ENCODE data around the gene LIX1L.

Gene LIX1L

DNA sequence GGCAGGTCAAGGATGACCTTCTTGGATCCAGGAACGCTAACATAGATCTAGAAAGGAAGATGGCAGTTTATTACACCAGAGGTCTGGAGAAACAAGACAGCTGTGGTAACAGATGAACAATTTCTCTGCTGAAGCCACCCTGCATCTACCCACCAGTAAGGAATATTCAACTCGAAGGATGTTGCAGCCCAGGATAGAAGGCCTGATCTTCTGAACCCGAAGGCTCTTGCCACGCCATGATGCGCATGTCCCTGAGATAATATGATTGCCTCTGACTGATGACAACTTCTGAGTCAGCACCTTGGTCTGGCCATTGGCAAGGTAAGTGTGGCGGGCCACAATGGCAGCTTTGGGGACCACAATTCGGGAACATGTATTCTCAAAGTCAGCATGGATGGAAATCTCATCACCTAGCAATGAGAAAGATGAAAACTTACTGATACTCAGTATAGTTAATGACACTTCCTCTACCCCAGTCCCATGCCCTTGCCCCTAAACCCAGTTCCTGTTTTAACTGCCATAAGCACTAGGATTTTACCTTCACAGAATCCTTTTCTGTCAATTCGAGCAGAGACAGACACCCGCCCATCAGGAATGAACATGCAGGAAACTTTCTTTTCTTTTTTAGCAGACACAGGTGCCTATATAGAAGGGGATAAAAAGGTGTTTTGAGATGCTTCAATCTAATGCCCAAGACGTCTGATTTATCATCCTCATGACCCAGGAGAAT, 36.7 kb upstream of the LIX1L start:
- Histone ChIP-seq H3K18ac (ENCODE audit: low read length) (no peak overlapping the region), H3K23ac (ENCODE audit: low read length) (no peak overlapping the region), H3K14ac (ENCODE audit: low read length) (no peak overlapping the region), H3K27me3 (ENCODE audit: insufficient read depth, low read length) (no peaks in the 10 kb centered on the region), H4K8ac (ENCODE audit: low read depth, low read length) (no peak overlapping the region), H3K4me1 (ENCODE audit: control insufficient read depth in 1 of 2, insufficient read depth in 2 of 2, low read length in 2 of 2) (peaks cover 9 to 24% of the 10 kb centered on the region in 2 experiments), H3K4me3 (ENCODE audit: low read depth, low read length) (no peak overlapping the region), H2BK120ac (ENCODE audit: insufficient read depth, low read length, poor library complexity) (no peak overlapping the region), H4K12ac (ENCODE audit: low read depth, low read length) (no peak overlapping the region), H4K91ac (ENCODE audit: low read depth, low read length) (no peak overlapping the region), H2AK5ac (ENCODE audit: low read length) (no peak overlapping the region), H3K79me2 (ENCODE audit: control insufficient read depth, insufficient read depth, low read length, poor library complexity) (no peaks in the 10 kb centered on the region), H3K9ac (ENCODE audit: low read length) (no peak overlapping the region), H3K79me1 (ENCODE audit: low read length) (peaks cover 6% of the 10 kb centered on the region), H2AFZ (ENCODE audit: insufficient read depth, low read length, poor library complexity) (no peak overlapping the region), H2BK12ac (ENCODE audit: low read length) (no peak overlapping the region), H2BK5ac (ENCODE audit: low read depth, low read length, poor library complexity) (no peak overlapping the region), H3K4me2 (ENCODE audit: low read length) (no peak overlapping the region), H3K9me3 (ENCODE audit: insufficient read depth, low read depth, low read length) (no peaks in the 10 kb centered on the region), H3K36me3 (ENCODE audit: control insufficient read depth in 1 of 2, insufficient read depth in 2 of 2, low read length in 2 of 2) (peaks cover 6 to 8% of the 10 kb centered on the region in 2 experiments), H3K27ac (ENCODE audit: low read depth, low read length) (no peak overlapping the region), H3K4ac (ENCODE audit: low read depth, low read length) (no peak overlapping the region)
- WGBS (ENCODE audit: extremely low coverage, insufficient coverage, insufficient read length), result no CpG with 5 or more reads among the region's 10 CpGs
- no peak for DNase-seq

DNA sequence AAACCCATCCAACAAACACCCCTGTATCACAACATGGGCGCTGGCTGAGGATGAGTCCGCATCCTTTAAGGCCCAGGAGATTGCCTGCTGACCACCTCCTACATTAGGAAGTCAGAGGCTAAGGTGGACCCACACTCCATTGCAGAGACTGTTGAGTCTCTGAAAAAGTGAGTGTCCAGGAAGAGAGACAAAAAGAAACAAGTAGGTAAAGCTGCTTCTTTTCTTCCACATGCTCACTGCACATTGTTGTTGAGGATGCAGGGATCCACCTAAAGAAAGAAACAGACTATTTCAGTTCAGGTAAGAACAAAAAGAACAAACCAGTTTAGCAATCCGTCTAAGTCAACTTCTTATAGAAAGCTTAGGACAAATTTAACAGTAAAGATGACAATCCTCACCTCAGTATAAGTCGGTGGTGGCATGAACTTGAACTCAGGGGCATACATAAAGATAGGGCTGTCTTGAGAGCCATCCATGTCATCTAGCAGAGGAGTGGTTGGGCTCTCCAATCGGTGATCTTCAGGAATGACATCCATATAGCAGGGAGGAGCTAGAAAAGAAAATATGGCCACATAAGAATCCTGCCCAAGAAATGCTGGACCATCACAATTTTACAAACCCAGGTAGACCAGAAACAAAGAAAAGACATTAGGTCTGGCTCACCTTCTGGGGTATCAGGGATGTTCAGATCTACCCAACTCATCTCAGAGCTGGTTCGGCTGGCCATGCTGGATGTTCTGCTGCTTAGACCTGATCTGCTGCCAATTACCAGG, 36.0 kb upstream of the LIX1L start:
- H3K4me3 ChIP-seq (ENCODE audit: low read depth, low read length), result no peak overlapping the region
- H2BK12ac ChIP-seq (ENCODE audit: low read length), result no peak overlapping the region
- no peaks in the 10 kb centered on the region for H3K9me3 ChIP-seq (ENCODE audit: insufficient read depth, low read depth, low read length)
- DNase-seq, result no peak
- no peak overlapping the region for H2BK120ac ChIP-seq (ENCODE audit: insufficient read depth, low read length, poor library complexity)
- no peak overlapping the region for H4K8ac ChIP-seq (ENCODE audit: low read depth, low read length)
- no CpG with 5 or more reads among the region's 6 CpGs for WGBS (ENCODE audit: extremely low coverage, insufficient coverage, insufficient read length)
- no peak overlapping the region for H3K14ac ChIP-seq (ENCODE audit: low read length)
- H3K18ac ChIP-seq (ENCODE audit: low read length), result no peak overlapping the region
- peaks cover 6 to 8% of the 10 kb centered on the region in 2 experiments for H3K36me3 ChIP-seq (ENCODE audit: control insufficient read depth in 1 of 2, insufficient read depth in 2 of 2, low read length in 2 of 2)
- H2AFZ ChIP-seq (ENCODE audit: insufficient read depth, low read length, poor library complexity), result no peak overlapping the region
- H3K27me3 ChIP-seq (ENCODE audit: insufficient read depth, low read length), result no peaks in the 10 kb centered on the region
- H3K79me1 ChIP-seq (ENCODE audit: low read length), result peaks cover 6% of the 10 kb centered on the region
- no peak overlapping the region for H3K9ac ChIP-seq (ENCODE audit: low read length)
- no peak overlapping the region for H4K91ac ChIP-seq (ENCODE audit: low read depth, low read length)
- H2BK5ac ChIP-seq (ENCODE audit: low read depth, low read length, poor library complexity), result no peak overlapping the region
- peaks cover 9 to 21% of the 10 kb centered on the region in 2 experiments for H3K4me1 ChIP-seq (ENCODE audit: control insufficient read depth in 1 of 2, insufficient read depth in 2 of 2, low read length in 2 of 2)
- H3K23ac ChIP-seq (ENCODE audit: low read length), result no peak overlapping the region
- H2AK5ac ChIP-seq (ENCODE audit: low read length), result no peak overlapping the region
- H4K12ac ChIP-seq (ENCODE audit: low read depth, low read length), result no peak overlapping the region
- H3K27ac ChIP-seq (ENCODE audit: low read depth, low read length), result no peak overlapping the region
- H3K79me2 ChIP-seq (ENCODE audit: control insufficient read depth, insufficient read depth, low read length, poor library complexity), result no peaks in the 10 kb centered on the region
- no peak overlapping the region for H3K4me2 ChIP-seq (ENCODE audit: low read length)
- no peak overlapping the region for H3K4ac ChIP-seq (ENCODE audit: low read depth, low read length)

DNA sequence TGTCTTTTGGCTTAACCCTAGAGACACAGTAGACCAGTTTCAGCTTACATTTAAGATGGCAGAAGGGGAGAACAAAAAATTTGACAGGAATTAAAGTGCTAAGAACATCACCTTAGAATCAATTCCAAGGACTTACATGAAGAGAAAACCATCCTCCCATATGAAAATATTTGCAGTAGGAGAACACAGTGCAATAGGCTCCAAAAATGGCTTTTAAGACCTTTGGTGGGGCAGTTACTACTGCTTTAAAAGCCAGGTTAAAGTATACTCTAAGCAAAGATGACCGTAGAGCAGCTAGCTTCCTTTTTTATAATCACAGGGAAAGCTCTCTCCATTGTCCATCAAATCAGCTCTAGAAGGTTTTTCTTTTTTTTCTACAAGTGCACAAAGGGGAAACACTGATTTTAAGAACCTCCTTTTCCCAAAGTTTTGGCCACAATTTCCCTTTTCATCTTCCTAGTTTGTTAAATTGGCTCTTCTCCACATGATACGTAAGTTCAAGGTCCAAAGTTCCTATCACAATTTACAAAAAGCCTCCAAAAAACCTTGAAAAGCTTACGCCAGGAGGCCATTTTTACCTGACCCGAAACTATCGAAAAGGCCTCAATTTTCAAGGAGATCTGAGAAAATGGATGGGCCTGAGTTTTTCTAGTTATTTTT, 35.3 kb upstream of the LIX1L start:
- no peaks in the 10 kb centered on the region for H3K79me2 ChIP-seq (ENCODE audit: control insufficient read depth, insufficient read depth, low read length, poor library complexity)
- H2BK120ac ChIP-seq (ENCODE audit: insufficient read depth, low read length, poor library complexity), result no peak overlapping the region
- peaks cover 9 to 21% of the 10 kb centered on the region in 2 experiments for H3K4me1 ChIP-seq (ENCODE audit: control insufficient read depth in 1 of 2, insufficient read depth in 2 of 2, low read length in 2 of 2)
- no peak overlapping the region for H3K27ac ChIP-seq (ENCODE audit: low read depth, low read length)
- DNase-seq, result no peak
- H4K8ac ChIP-seq (ENCODE audit: low read depth, low read length), result no peak overlapping the region
- H2BK12ac ChIP-seq (ENCODE audit: low read length), result no peak overlapping the region
- H4K91ac ChIP-seq (ENCODE audit: low read depth, low read length), result no peak overlapping the region
- no peak overlapping the region for H2AFZ ChIP-seq (ENCODE audit: insufficient read depth, low read length, poor library complexity)
- H3K4ac ChIP-seq (ENCODE audit: low read depth, low read length), result no peak overlapping the region
- H4K12ac ChIP-seq (ENCODE audit: low read depth, low read length), result no peak overlapping the region
- no peak overlapping the region for H3K9ac ChIP-seq (ENCODE audit: low read length)
- H3K23ac ChIP-seq (ENCODE audit: low read length), result no peak overlapping the region
- peaks cover 6 to 8% of the 10 kb centered on the region in 2 experiments for H3K36me3 ChIP-seq (ENCODE audit: control insufficient read depth in 1 of 2, insufficient read depth in 2 of 2, low read length in 2 of 2)
- H3K4me3 ChIP-seq (ENCODE audit: low read depth, low read length), result no peak overlapping the region
- no peak overlapping the region for H3K14ac ChIP-seq (ENCODE audit: low read length)
- H3K18ac ChIP-seq (ENCODE audit: low read length), result no peak overlapping the region
- no peaks in the 10 kb centered on the region for H3K27me3 ChIP-seq (ENCODE audit: insufficient read depth, low read length)
- WGBS (ENCODE audit: extremely low coverage, insufficient coverage, insufficient read length), result no CpG with 5 or more reads among the region's 5 CpGs
- peaks cover 6% of the 10 kb centered on the region for H3K79me1 ChIP-seq (ENCODE audit: low read length)
- no peaks in the 10 kb centered on the region for H3K9me3 ChIP-seq (ENCODE audit: insufficient read depth, low read depth, low read length)
- no peak overlapping the region for H2BK5ac ChIP-seq (ENCODE audit: low read depth, low read length, poor library complexity)
- no peak overlapping the region for H2AK5ac ChIP-seq (ENCODE audit: low read length)
- H3K4me2 ChIP-seq (ENCODE audit: low read length), result no peak overlapping the region

DNA sequence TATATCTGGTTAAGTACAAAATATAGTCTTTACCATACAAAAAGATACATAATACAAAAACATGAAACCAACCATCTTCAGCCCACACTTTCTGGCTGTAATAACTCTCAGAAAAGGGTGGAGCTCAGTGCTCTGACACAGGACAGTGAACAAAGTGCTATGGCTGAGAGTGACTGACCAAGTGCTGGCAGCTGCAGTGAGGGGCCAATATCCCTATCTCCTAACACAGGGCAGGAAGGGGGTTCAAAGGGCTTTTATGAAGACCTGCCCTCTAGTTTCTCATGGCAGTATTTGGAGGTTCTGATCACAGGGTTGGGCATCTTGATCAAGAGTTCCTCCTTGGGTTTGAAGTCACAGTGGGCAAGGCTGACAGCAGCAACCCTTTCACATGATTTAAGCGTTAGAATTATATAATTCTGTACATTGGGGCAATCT, 34.7 kb upstream of the LIX1L start:
- Histone ChIP-seq H4K8ac (ENCODE audit: low read depth, low read length) (no peak overlapping the region), H3K9me3 (ENCODE audit: insufficient read depth, low read depth, low read length) (no peaks in the 10 kb centered on the region), H3K79me1 (ENCODE audit: low read length) (peaks cover 6% of the 10 kb centered on the region), H3K27me3 (ENCODE audit: insufficient read depth, low read length) (no peaks in the 10 kb centered on the region), H3K4me3 (ENCODE audit: low read depth, low read length) (no peak overlapping the region), H2AFZ (ENCODE audit: insufficient read depth, low read length, poor library complexity) (no peak overlapping the region), H3K4me1 (ENCODE audit: control insufficient read depth in 1 of 2, insufficient read depth in 2 of 2, low read length in 2 of 2) (peaks cover 9 to 21% of the 10 kb centered on the region in 2 experiments), H4K91ac (ENCODE audit: low read depth, low read length) (no peak overlapping the region), H4K12ac (ENCODE audit: low read depth, low read length) (no peak overlapping the region), H2BK12ac (ENCODE audit: low read length) (no peak overlapping the region), H3K9ac (ENCODE audit: low read length) (no peak overlapping the region), H3K4ac (ENCODE audit: low read depth, low read length) (no peak overlapping the region), H3K14ac (ENCODE audit: low read length) (no peak overlapping the region), H2BK120ac (ENCODE audit: insufficient read depth, low read length, poor library complexity) (peak overlapping the region; percentile 36), H3K36me3 (ENCODE audit: control insufficient read depth in 1 of 2, insufficient read depth in 2 of 2, low read length in 2 of 2) (peaks cover 6 to 8% of the 10 kb centered on the region in 2 experiments), H2BK5ac (ENCODE audit: low read depth, low read length, poor library complexity) (no peak overlapping the region), H3K23ac (ENCODE audit: low read length) (no peak overlapping the region), H2AK5ac (ENCODE audit: low read length) (no peak overlapping the region), H3K27ac (ENCODE audit: low read depth, low read length) (no peak overlapping the region), H3K18ac (ENCODE audit: low read length) (no peak overlapping the region), H3K79me2 (ENCODE audit: control insufficient read depth, insufficient read depth, low read length, poor library complexity) (no peaks in the 10 kb centered on the region), H3K4me2 (ENCODE audit: low read length) (no peak overlapping the region)
- WGBS (ENCODE audit: extremely low coverage, insufficient coverage, insufficient read length), result no CpG with 5 or more reads among the region's 1 CpG
- DNase-seq, result no peak

Measured in trophoblast cell (in vitro differentiated cells and primary cell).